GM12864 (cell line): Measurements from ENCODE around the gene AGTR1.

Experiments used
- DNase-seq: peaks from one replicate; pipeline ENCODE4 v3.0.0-alpha.2; 2011; ENCODE audit warnings: low read depth
- H3K4me3 ChIP-seq: 2 replicates; pipeline ENCODE4 v1.5.1; 2011; ENCODE audit warnings: mild to moderate bottlenecking, low read depth, low read length, control low read depth
- CTCF ChIP-seq: IDR thresholded peaks from 2 replicates; pipeline ENCODE4 v1.5.1; 2011; ENCODE audit warnings: low read depth, mild to moderate bottlenecking, moderate library complexity, low read length, control low read depth, inconsistent platforms; ENCODE audit errors: missing control alignments

Gene AGTR1

DNA sequence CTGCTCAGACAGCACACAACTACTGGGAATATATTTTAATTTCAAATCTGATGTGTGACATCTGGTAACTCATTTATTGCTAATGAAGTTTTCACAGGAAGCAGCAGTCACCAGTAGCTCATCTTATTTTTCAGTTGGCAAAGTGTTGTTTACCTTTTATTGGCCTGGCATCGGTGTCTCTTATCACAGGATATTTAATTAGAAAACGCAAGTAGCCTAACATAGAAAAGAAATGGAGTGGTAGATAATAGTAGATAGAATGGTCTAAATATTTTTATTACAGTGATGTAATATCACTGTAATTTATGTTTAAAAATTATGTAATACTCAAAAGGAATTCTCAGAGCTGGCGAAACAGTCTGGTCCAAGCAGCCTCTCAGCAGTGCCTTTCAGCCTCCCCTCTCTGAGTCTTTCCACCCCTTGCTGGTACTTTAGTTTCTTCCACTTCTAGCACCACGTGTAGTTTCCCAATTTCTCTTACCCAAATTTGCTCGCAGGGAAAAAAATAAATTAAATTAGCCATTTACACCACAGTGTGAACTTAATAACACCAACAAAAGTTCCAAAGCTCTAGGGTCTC lies 31.9 kb downstream of the AGTR1 start:
- no peak for TF ChIP-seq CTCF
- DNase-seq, result no peak
- no peak overlapping the region for H3K4me3 ChIP-seq

GRCh38 chr3:148730676-148731075 lies 33.0 kb downstream of the AGTR1 start:
- TF ChIP-seq CTCF, result no peak
- DNase-seq, result no peak
- no peak overlapping the region for H3K4me3 ChIP-seq

DNA sequence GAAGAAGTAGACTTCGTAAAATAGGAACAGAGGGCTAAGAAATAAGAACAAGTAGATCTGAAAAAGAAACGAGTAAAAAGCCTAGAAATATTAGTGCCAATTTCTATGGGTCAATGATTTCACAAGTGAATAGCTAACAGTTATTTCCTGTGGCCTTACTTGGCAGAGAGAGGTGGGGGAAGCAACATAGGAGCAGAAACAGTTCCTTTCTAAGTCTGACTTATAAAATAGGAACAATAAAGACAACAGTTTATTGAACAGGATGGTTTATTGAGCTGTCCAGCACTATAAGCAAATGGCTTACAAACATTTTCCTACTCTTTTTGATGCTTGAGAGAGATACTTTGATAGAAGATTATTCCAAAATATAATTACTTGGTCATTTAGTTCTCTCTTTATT lies 37.9 kb downstream of the AGTR1 start:
- TF ChIP-seq CTCF, result no peak
- H3K4me3 ChIP-seq, result no peak overlapping the region
- DNase-seq, result no peak

GRCh38 chr3:148736086-148736485 lies 38.4 kb downstream of the AGTR1 start:
- TF ChIP-seq CTCF, result no peak
- no peak for DNase-seq
- H3K4me3 ChIP-seq, result no peak overlapping the region

GRCh38 chr3:148737104-148737530 lies 39.4 kb downstream of the AGTR1 start:
- DNase-seq, result no peak
- no peak overlapping the region for H3K4me3 ChIP-seq
- no peak for TF ChIP-seq CTCF

DNA sequence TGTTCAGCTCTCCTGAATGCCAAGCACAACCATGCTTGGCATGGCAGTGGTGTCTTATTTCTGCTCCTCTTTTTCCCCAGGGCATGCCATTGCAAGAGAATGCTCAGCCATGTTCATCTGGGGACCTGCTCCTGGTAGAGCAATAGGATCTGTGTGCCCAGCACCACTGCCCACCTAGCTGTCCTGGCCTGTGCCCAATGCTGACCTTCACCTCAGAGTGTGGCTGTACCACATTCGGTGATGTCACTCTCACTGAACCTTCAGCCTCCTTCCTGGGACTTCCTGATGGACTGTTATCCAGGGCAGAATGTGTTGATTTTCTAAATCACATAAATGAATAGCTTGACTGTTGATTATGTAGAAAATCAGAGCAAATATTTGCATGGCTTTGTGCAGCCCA lies 42.0 kb downstream of the AGTR1 start:
- TF ChIP-seq CTCF, result no peak
- no peak overlapping the region for H3K4me3 ChIP-seq
- DNase-seq, result no peak

GRCh38 chr3:148740291-148740690 lies 42.6 kb downstream of the AGTR1 start:
- DNase-seq, result no peak
- TF ChIP-seq CTCF, result no peak
- H3K4me3 ChIP-seq, result no peak overlapping the region
